Osteoblast (primary cell): ENCODE data around the gene GCHFR. TPM values are rescaled to one million over a fixed set of nuclear protein-coding genes. Genes with fewer than 3 reads are reported as not detected.

Source experiments
- DNase-seq: peaks from one replicate; pipeline ENCODE4 v3.0.0; 2011; ENCODE audit warnings: low spot score, mixed read lengths; ENCODE audit not compliant: insufficient read length; ENCODE audit errors: missing footprints
- H2AFZ ChIP-seq: 2 replicates; pipeline ENCODE4 v1.6.0; 2011; ENCODE audit warnings: mild to moderate bottlenecking, low read length
- H3K27ac ChIP-seq: 2 replicates; pipeline ENCODE4 v1.5.1; 2011; ENCODE audit warnings: mild to moderate bottlenecking, low read depth, low read length, moderate library complexity
- H3K27me3 ChIP-seq: 2 replicates; pipeline ENCODE4 v1.6.0; 2012; ENCODE audit warnings: mild to moderate bottlenecking, control low read depth, inconsistent platforms, low read length, moderate library complexity; ENCODE audit not compliant: insufficient read depth
- H3K36me3 ChIP-seq: 2 replicates; pipeline ENCODE4 v1.5.1; 2011; ENCODE audit warnings: mild to moderate bottlenecking, low read length, control low read depth, moderate library complexity; ENCODE audit not compliant: insufficient read depth
- H3K4me1 ChIP-seq: 2 replicates; pipeline ENCODE4 v1.5.1; 2011; ENCODE audit warnings: mild to moderate bottlenecking, low read length, control low read depth, moderate library complexity; ENCODE audit not compliant: insufficient read depth
- H3K4me2 ChIP-seq: 2 replicates; pipeline ENCODE4 v1.6.0; 2011; ENCODE audit warnings: mild to moderate bottlenecking, low read length; ENCODE audit not compliant: insufficient read depth
- H3K4me3 ChIP-seq: fragments of 200-600 bp; sonication (generic); 3 replicates; pipeline ENCODE4 v1.5.1; 2012; ENCODE audit warnings: mild to moderate bottlenecking, low read length, inconsistent platforms; ENCODE audit not compliant: insufficient read depth
- H3K79me2 ChIP-seq: 2 replicates; pipeline ENCODE4 v1.6.0; 2012; ENCODE audit warnings: mild to moderate bottlenecking, low read length, control low read depth, inconsistent platforms; ENCODE audit not compliant: insufficient read depth
- H3K9me3 ChIP-seq: 2 replicates; pipeline ENCODE4 v1.5.1; 2011; ENCODE audit warnings: low read depth, low read length, control low read depth
- H4K20me1 ChIP-seq: 2 replicates; pipeline ENCODE4 v1.6.0; 2012; ENCODE audit warnings: mild to moderate bottlenecking, low read length, control low read depth; ENCODE audit not compliant: insufficient read depth
- total RNA-seq: library from RNA; depleted of rRNA; stranded (reverse); fragments of >200 nt; gene quantifications from 2 replicates; pipeline ENCODE4 v1.2.3, GENCODE V29; 2012
- TF ChIP-seq, protein P1 (sequence below): IDR thresholded peaks from 2 replicates; pipeline ENCODE4 v1.5.1; 2011; ENCODE audit warnings: mild to moderate bottlenecking, low read depth, low read length, moderate library complexity; ENCODE audit errors: extremely low read depth

The GCHFR gene
- total RNA-seq, 1 donor = 4.7 TPM

GRCh38 chr15:40773496-40773895 is 9.6 kb downstream of the GCHFR start:
- Histone ChIP-seq H3K4me1 (peaks cover 11% of the 10 kb centered on the region), H3K9me3 (no peaks in the 10 kb centered on the region), H3K79me2 (no peaks in the 10 kb centered on the region), H3K4me3 (no peak overlapping the region), H3K27ac (no peak overlapping the region), H3K36me3 (peaks cover 57% of the 10 kb centered on the region), H3K27me3 (no peaks in the 10 kb centered on the region), H4K20me1 (peaks cover 9% of the 10 kb centered on the region), H2AFZ (no peak overlapping the region), H3K4me2 (no peak overlapping the region)
- TF ChIP-seq, protein P1, sequence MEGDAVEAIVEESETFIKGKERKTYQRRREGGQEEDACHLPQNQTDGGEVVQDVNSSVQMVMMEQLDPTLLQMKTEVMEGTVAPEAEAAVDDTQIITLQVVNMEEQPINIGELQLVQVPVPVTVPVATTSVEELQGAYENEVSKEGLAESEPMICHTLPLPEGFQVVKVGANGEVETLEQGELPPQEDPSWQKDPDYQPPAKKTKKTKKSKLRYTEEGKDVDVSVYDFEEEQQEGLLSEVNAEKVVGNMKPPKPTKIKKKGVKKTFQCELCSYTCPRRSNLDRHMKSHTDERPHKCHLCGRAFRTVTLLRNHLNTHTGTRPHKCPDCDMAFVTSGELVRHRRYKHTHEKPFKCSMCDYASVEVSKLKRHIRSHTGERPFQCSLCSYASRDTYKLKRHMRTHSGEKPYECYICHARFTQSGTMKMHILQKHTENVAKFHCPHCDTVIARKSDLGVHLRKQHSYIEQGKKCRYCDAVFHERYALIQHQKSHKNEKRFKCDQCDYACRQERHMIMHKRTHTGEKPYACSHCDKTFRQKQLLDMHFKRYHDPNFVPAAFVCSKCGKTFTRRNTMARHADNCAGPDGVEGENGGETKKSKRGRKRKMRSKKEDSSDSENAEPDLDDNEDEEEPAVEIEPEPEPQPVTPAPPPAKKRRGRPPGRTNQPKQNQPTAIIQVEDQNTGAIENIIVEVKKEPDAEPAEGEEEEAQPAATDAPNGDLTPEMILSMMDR = no peak
- no peak for DNase-seq

- H4K20me1 ChIP-seq = peaks cover 9% of the 10 kb centered on the region
- no peak overlapping the region for H3K4me3 ChIP-seq
- TF ChIP-seq, protein P1 = no peak
- peaks cover 62% of the 10 kb centered on the region for H3K36me3 ChIP-seq
- no peaks in the 10 kb centered on the region for H3K27me3 ChIP-seq
- H2AFZ ChIP-seq = no peak overlapping the region
- DNase-seq = no peak
- H3K27ac ChIP-seq = no peak overlapping the region
- peaks cover 11% of the 10 kb centered on the region for H3K4me1 ChIP-seq
- no peak overlapping the region for H3K4me2 ChIP-seq
- H3K79me2 ChIP-seq = no peaks in the 10 kb centered on the region
- no peaks in the 10 kb centered on the region for H3K9me3 ChIP-seq
Observed at GRCh38 chr15:40773902-40774301, 10.0 kb downstream of the GCHFR start.

DNA sequence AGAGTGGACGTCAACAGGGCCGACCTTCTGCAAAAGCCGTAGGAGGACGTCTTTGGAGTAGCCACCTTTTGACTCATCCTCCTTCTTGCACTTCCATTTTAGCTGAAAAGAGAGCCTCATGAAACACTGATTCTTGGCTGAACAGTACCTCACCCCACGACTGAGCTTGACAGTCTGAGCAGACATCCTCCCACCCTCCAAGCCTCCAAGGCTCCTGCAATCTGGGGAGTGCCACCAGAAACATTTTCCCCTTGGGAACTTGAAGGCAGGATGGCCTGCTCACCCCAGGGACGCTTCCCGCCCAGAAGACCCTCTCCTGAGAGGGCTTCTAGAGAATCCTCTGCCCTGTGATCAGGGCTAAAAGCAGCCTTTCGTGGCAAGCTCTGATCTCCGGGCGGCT is 11.1 kb downstream of the GCHFR start:
- peaks cover 2% of the 10 kb centered on the region for H3K79me2 ChIP-seq
- no peak overlapping the region for H3K27ac ChIP-seq
- no peak for DNase-seq
- H4K20me1 ChIP-seq = peaks cover 5% of the 10 kb centered on the region
- H2AFZ ChIP-seq = no peak overlapping the region
- TF ChIP-seq, protein P1 = no peak
- no peak overlapping the region for H3K4me3 ChIP-seq
- H3K4me2 ChIP-seq = no peak overlapping the region
- H3K36me3 ChIP-seq = peaks cover 64% of the 10 kb centered on the region
- no peaks in the 10 kb centered on the region for H3K27me3 ChIP-seq
- H3K9me3 ChIP-seq = no peaks in the 10 kb centered on the region
- peaks cover 11% of the 10 kb centered on the region for H3K4me1 ChIP-seq

DNA sequence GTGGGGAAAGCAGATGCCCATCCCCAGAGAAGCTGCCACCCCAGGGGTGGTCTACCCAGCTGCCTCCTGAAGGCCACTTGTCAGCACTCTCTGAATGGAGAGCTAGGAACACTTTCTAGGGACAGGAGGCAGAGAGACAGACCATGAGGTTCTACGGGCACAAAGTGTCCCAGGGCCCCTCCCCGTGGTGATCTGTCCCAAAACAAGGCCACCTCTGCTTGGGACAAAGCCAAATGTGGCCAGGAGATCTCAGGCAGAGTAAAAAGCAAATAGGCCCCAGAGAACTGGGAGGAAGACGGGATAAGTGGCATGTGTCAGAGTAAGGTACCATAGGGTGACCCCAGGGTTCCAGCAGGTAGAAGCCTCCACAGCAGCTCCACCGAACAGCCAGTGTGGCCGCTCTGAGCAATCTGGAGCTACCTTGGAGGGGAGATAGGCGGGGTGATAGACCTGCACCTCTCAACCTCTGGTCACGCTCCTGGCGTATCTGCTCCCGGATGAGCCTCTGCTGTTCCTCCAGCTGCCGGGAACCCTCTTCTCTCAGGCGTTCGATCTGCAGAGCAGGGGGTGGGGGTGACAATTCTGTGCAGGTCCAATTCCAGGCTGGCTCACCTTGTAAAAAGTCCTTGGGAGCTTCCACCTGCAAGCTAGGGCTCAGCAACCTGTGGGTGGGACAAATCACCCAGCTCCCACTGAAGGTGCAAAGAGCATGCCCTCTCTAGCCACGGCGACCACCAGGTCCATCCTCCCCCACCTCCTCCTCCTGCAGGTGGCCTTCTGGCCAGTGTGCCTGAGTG is 12.1 kb downstream of the GCHFR start:
- H3K9me3 ChIP-seq = no peaks in the 10 kb centered on the region
- TF ChIP-seq, protein P1 = no peak
- H2AFZ ChIP-seq = no peak overlapping the region
- no peak for DNase-seq
- peaks cover 11% of the 10 kb centered on the region for H3K4me1 ChIP-seq
- peak overlapping the region; percentile 27 for H3K4me2 ChIP-seq
- no peaks in the 10 kb centered on the region for H3K27me3 ChIP-seq
- peaks cover 4% of the 10 kb centered on the region for H4K20me1 ChIP-seq
- H3K27ac ChIP-seq = peak overlapping the region; percentile 72
- peaks cover 5% of the 10 kb centered on the region for H3K79me2 ChIP-seq
- H3K36me3 ChIP-seq = peaks cover 62% of the 10 kb centered on the region
- H3K4me3 ChIP-seq = no peak overlapping the region
